Right lobe of liver (tissue), 6 donors: ENCODE data around the gene SLC15A4. TPM values are rescaled to one million over a fixed set of nuclear protein-coding genes. Genes with fewer than 3 reads are reported as not detected.

Experiments used
- ATAC-seq, 4 donors: fragments of 200-7000 bp; cut with Tn5 transposase; one replicate each; pipeline ENCODE4 v1.9.1; 2020; ENCODE audit warnings: mild to moderate bottlenecking in 4 of 4, moderate library complexity in 4 of 4
- DNase-seq, 3 donors: peaks; one replicate each; pipeline ENCODE4 v3.0.0-alpha.2; 2020
- H3K27ac ChIP-seq, 3 donors: fragments of 200-600 bp; one replicate each; pipeline ENCODE4 v1.8.0; 2022
- H3K27me3 ChIP-seq, 2 donors: fragments of 200-600 bp; one replicate each; pipeline ENCODE4 v1.8.0; 2022
- H3K36me3 ChIP-seq, 4 donors: fragments of 200-600 bp; sonication (generic) in 1 of 4; one replicate each; pipeline versions ENCODE4 v1.5.1 to v1.8.0; 2017 to 2022; ENCODE audit warnings: control low read depth in 1 of 4
- H3K4me1 ChIP-seq, 4 donors: fragments of 200-600 bp; sonication (generic) in 1 of 4; one replicate each; pipeline versions ENCODE4 v1.5.1 to v1.8.0; 2017 to 2022; ENCODE audit warnings: control low read depth in 1 of 4
- H3K4me3 ChIP-seq, 3 donors: fragments of 200-600 bp; one replicate each; pipeline ENCODE4 v1.8.0; 2022
- H3K9me3 ChIP-seq, 4 donors: fragments of 200-600 bp; sonication (generic) in 1 of 4; one replicate each; pipeline versions ENCODE4 v1.5.1 to v1.8.0; 2017 to 2022; ENCODE audit warnings: control low read depth in 1 of 4
- POLR2A ChIP-seq: fragments of 450-650 bp; IDR thresholded peaks from one replicate; pipeline ENCODE4 v1.6.1; 2017; ENCODE audit warnings: antibody characterized with exemption, mild to moderate bottlenecking
- WGBS: methylation state at CpG from one replicate; pipeline ENCODE4 v1.1.6; 2018; ENCODE audit warnings: low coverage, low lambda C conversion rate; ENCODE audit not compliant: insufficient coverage; ENCODE audit errors: missing lambda C conversion rate; 5-methylcytosine and 5-hydroxymethylcytosine counted together
- intact Hi-C, 2 donors: fragments of 100-400 bp; cut with DNase I; formaldehyde crosslinking; loops; one replicate each; pipeline versions ENCODE4 v1.11.2 to v1.14.1; 2022
- total RNA-seq, 6 experiments: library from RNA; depleted of rRNA in 2 of 6; stranded (reverse); fragments of >200 nt in 2 of 6; fragmentation: NEBNext Ultra II Directional in 3 of 6; extraction: Animal tissue kit (Norgen Biotek cat#: 25700) in 3 of 6; gene quantifications; one replicate each; pipeline versions ENCODE4 v1.1.0 to v1.2.4, GENCODE V29; 2016 to 2023
- TF ChIP-seq, protein P1 (sequence below), 4 donors: fragments of 200-600 bp in 3 of 4; fragments of 450-650 bp in 1 of 4; IDR thresholded peaks; one replicate each; pipeline versions ENCODE4 v1.5.1 to v1.8.0; 2016 to 2022; ENCODE audit warnings: antibody characterized with exemption in 4 of 4, mild to moderate bottlenecking in 2 of 4
- donor health status: DM: no; HTN: yes; CAD: no.
- donor health status: DM: no; HTN: no; CAD: no.
- donor health status: DM: no; HTN: no; CAD: no.
- donor health status: DM: no; HTN: yes; CAD: no.
- donor health status: DM: no; HTN: yes; CAD: no.

The SLC15A4 gene
- total RNA-seq, 6 experiments from 2014 or later = 10.7 to 49.2 (median 25.5) TPM

- H3K27me3 ChIP-seq = no peaks in the 10 kb centered on the region
- no peaks in the 10 kb centered on the region for H3K4me1 ChIP-seq
- no peak overlapping the region for H3K4me3 ChIP-seq
- ATAC-seq (peak in 3 of 4 donors; percentile 5 to 46 (median 38)), DNase-seq (no peak)
- no peaks in the 10 kb centered on the region for H3K9me3 ChIP-seq
- peaks cover 11 to 62% (median 22%) of the 10 kb centered on the region in 4 donors for H3K36me3 ChIP-seq
- H3K27ac ChIP-seq = no peak overlapping the region
- WGBS = 69% methylated on average over 10 of the region's 20 CpGs
- TF ChIP-seq POLR2A = no peak
- TF ChIP-seq, protein P1, sequence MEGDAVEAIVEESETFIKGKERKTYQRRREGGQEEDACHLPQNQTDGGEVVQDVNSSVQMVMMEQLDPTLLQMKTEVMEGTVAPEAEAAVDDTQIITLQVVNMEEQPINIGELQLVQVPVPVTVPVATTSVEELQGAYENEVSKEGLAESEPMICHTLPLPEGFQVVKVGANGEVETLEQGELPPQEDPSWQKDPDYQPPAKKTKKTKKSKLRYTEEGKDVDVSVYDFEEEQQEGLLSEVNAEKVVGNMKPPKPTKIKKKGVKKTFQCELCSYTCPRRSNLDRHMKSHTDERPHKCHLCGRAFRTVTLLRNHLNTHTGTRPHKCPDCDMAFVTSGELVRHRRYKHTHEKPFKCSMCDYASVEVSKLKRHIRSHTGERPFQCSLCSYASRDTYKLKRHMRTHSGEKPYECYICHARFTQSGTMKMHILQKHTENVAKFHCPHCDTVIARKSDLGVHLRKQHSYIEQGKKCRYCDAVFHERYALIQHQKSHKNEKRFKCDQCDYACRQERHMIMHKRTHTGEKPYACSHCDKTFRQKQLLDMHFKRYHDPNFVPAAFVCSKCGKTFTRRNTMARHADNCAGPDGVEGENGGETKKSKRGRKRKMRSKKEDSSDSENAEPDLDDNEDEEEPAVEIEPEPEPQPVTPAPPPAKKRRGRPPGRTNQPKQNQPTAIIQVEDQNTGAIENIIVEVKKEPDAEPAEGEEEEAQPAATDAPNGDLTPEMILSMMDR (IDR thresholded peaks at IDR 0.05) = no peak
- intact Hi-C loops = no loop called here
Observed at GRCh38 chr12:128794661-128795529, 28.9 kb downstream of the SLC15A4 start.

GRCh38 chr12:128793701-128794100 is 30.1 kb downstream of the SLC15A4 start:
- no peaks in the 10 kb centered on the region for H3K4me1 ChIP-seq
- no peaks in the 10 kb centered on the region for H3K27me3 ChIP-seq
- 72% methylated on average over 5 of the region's 6 CpGs for WGBS
- H3K4me3 ChIP-seq = no peak overlapping the region
- DNase-seq (no peak), ATAC-seq (no peak)
- H3K9me3 ChIP-seq = no peaks in the 10 kb centered on the region
- H3K36me3 ChIP-seq = peaks cover 5 to 50% (median 22%) of the 10 kb centered on the region in 4 donors
- TF ChIP-seq, protein P1 (IDR thresholded peaks at IDR 0.05) = no peak
- TF ChIP-seq POLR2A = no peak
- intact Hi-C loops = no loop called here
- no peak overlapping the region for H3K27ac ChIP-seq

DNA sequence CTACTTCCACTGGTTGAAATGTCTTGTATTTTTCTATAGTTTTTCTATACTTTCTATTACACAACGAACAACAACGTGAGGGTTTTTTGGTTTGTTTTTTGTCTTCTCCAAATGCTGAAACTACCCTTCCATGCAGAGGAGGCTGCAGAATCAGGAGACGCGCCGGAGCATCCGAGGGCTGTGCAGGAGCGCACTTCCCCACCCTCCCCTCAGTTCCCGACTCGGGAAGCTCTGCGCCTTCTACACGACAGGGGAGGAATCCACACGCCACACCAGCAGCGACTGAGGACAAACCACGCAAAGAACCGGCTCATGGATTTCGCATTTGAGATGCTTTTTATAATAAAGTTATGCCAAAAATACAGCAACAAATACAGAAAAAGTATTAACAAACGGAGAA is 30.9 kb downstream of the SLC15A4 start:
- H3K9me3 ChIP-seq = no peaks in the 10 kb centered on the region
- no peaks in the 10 kb centered on the region for H3K27me3 ChIP-seq
- intact Hi-C loops = no loop called here
- no peak overlapping the region for H3K27ac ChIP-seq
- DNase-seq (no peak), ATAC-seq (no peak)
- H3K4me1 ChIP-seq = no peaks in the 10 kb centered on the region
- TF ChIP-seq, protein P1 (IDR thresholded peaks at IDR 0.05) = no peak
- TF ChIP-seq POLR2A = no peak
- H3K36me3 ChIP-seq = peaks cover 4 to 42% (median 20%) of the 10 kb centered on the region in 4 donors
- no peak overlapping the region for H3K4me3 ChIP-seq
- WGBS = 97% methylated on average over 13 of the region's 17 CpGs

GRCh38 chr12:128792398-128792797 is 31.4 kb downstream of the SLC15A4 start:
- peaks cover 0 to 37% (median 18%) of the 10 kb centered on the region in 4 donors for H3K36me3 ChIP-seq

More at GRCh38 chr12:128792398-128792797, 31.4 kb downstream of the SLC15A4 start:
- intact Hi-C loops = no loop called here
- Histone ChIP-seq H3K27ac (no peak overlapping the region), H3K4me3 (no peak overlapping the region), H3K4me1 (no peaks in the 10 kb centered on the region), H3K27me3 (no peaks in the 10 kb centered on the region), H3K9me3 (no peaks in the 10 kb centered on the region)
- WGBS = 84% methylated on average over 3 of the region's 15 CpGs
- ATAC-seq (no peak), DNase-seq (no peak)
- TF ChIP-seq POLR2A = no peak
- TF ChIP-seq, protein P1 (IDR thresholded peaks at IDR 0.05) = no peak
